SU-DHL-6 (cell line): ENCODE results near the gene NDUFS5.
"Not testable (repeated sequence)": the region's sequence is repeated elsewhere in the genome, so short reads cannot be mapped to it uniquely, and the experiment has no call there.

Experiments used
- H2AFZ ChIP-seq: fragments of 200-600 bp; sonication (generic); 2 replicates; pipeline ENCODE4 v1.6.1; 2014; ENCODE audit warnings: low read depth, mild to moderate bottlenecking, moderate library complexity, mixed read lengths, antibody characterized with exemption, low read length; ENCODE audit not compliant: severe bottlenecking
- H3F3A ChIP-seq: fragments of 200-600 bp; shearing (Covaris generic); 2 replicates; pipeline ENCODE4 v1.6.0; 2016; ENCODE audit warnings: antibody characterized with exemption, mild to moderate bottlenecking; ENCODE audit not compliant: insufficient read depth
- H3K27ac ChIP-seq: fragments of 200-600 bp; sonication (generic); 2 replicates; pipeline ENCODE4 v1.5.1; 2016; ENCODE audit warnings: low read depth, mild to moderate bottlenecking, low read length, moderate library complexity, mixed read lengths
- H3K27me3 ChIP-seq: fragments of 200-600 bp; sonication (generic), shearing (Covaris generic); 2 replicates; pipeline ENCODE4 v1.6.0; 2014; ENCODE audit warnings: mild to moderate bottlenecking, low read length
- H3K36me3 ChIP-seq: fragments of 200-600 bp; sonication (generic); 2 replicates; pipeline ENCODE4 v1.6.1; 2014; ENCODE audit warnings: mild to moderate bottlenecking, low read length, mixed read lengths
- H3K4me2 ChIP-seq: fragments of 300-600, 200-600 bp; shearing (Covaris generic), sonication (generic); 2 replicates; pipeline ENCODE4 v1.6.0; 2014; ENCODE audit warnings: low read length, low read depth, mild to moderate bottlenecking; ENCODE audit not compliant: poor library complexity, severe bottlenecking
- H3K4me3 ChIP-seq: fragments of 200-600 bp; sonication (generic); 2 replicates; pipeline ENCODE4 v1.5.1; 2014; ENCODE audit warnings: antibody characterized with exemption, low read length, mild to moderate bottlenecking, mixed read lengths; ENCODE audit not compliant: insufficient read depth, poor library complexity, severe bottlenecking
- H3K79me2 ChIP-seq: fragments of 200-600 bp; sonication (generic); 2 replicates; pipeline ENCODE4 v1.6.1; 2014; ENCODE audit warnings: mild to moderate bottlenecking, low read length, moderate library complexity; ENCODE audit not compliant: insufficient read depth
- H3K9ac ChIP-seq: fragments of 200-600 bp; sonication (generic); 2 replicates; pipeline ENCODE4 v1.7.0; 2014; ENCODE audit warnings: mild to moderate bottlenecking, low read length
- H3K9me2 ChIP-seq: fragments of 200-600 bp; sonication (generic); replicated peaks from 2 replicates; pipeline ENCODE4 v1.6.1; 2014; ENCODE audit warnings: low read length; ENCODE audit not compliant: insufficient read depth
- H3K9me3 ChIP-seq: fragments of 200-600 bp; sonication (generic); 2 replicates; pipeline ENCODE4 v1.6.1; 2014; ENCODE audit warnings: low read length, mixed read lengths; ENCODE audit not compliant: insufficient read depth
- H4K20me1 ChIP-seq: fragments of 200-600 bp; sonication (generic); 2 replicates; pipeline ENCODE4 v1.6.1; 2014; ENCODE audit warnings: low read depth, mild to moderate bottlenecking, antibody characterized with exemption, low read length, moderate library complexity, mixed read lengths
- CTCF ChIP-seq: fragments of 200-600 bp; sonication (generic); IDR thresholded peaks from one replicate; pipeline ENCODE4 v1.5.1; 2017; ENCODE audit warnings: antibody characterized with exemption, mild to moderate bottlenecking, low read length, moderate library complexity; ENCODE audit not compliant: insufficient read depth, poor library complexity, severe bottlenecking
- EZH2phosphoT487 ChIP-seq: fragments of 200-600 bp; sonication (generic), shearing (Covaris generic); conservative IDR thresholded peaks from 2 replicates; pipeline ENCODE4 v1.6.1; 2018; ENCODE audit warnings: mild to moderate bottlenecking, antibody characterized with exemption, low read length, moderate library complexity, mixed read lengths

NDUFS5 gene

GRCh38 chr1:39047374-39048229, 21.5 kb downstream of the NDUFS5 start:
- TF ChIP-seq EZH2phosphoT487 (no peak), CTCF (no peak)
- H3K9me2 ChIP-seq, result no peaks in the 10 kb centered on the region
- H3K4me2 ChIP-seq, result no peak overlapping the region
- H3K79me2 ChIP-seq, result no peaks in the 10 kb centered on the region
- no peaks in the 10 kb centered on the region for H3K27me3 ChIP-seq
- no peaks in the 10 kb centered on the region for H3K36me3 ChIP-seq
- no peaks in the 10 kb centered on the region for H4K20me1 ChIP-seq
- no peaks in the 10 kb centered on the region for H3K9me3 ChIP-seq
- H3K9ac ChIP-seq, result no peak overlapping the region
- no peak overlapping the region for H3K4me3 ChIP-seq
- H2AFZ ChIP-seq, result no peak overlapping the region
- no peaks in the 10 kb centered on the region; the same call in 1 of the 2 replicates for H3F3A ChIP-seq
- H3K27ac ChIP-seq, result no peak overlapping the region

- TF ChIP-seq CTCF, result no peak
- no peak for TF ChIP-seq EZH2phosphoT487
- H3K9me2 ChIP-seq, result no peaks in the 10 kb centered on the region
- no peak overlapping the region for H3K4me3 ChIP-seq
- H3K4me2 ChIP-seq, result no peak overlapping the region
- no peak overlapping the region for H3K9ac ChIP-seq
- no peaks in the 10 kb centered on the region for H3K27me3 ChIP-seq
- no peaks in the 10 kb centered on the region for H4K20me1 ChIP-seq
- no peaks in the 10 kb centered on the region for H3K9me3 ChIP-seq
- H3K27ac ChIP-seq, result no peak overlapping the region
- H3F3A ChIP-seq, result no peaks in the 10 kb centered on the region
- H3K36me3 ChIP-seq, result no peaks in the 10 kb centered on the region
- no peak overlapping the region for H2AFZ ChIP-seq
- H3K79me2 ChIP-seq, result no peaks in the 10 kb centered on the region
Observed at GRCh38 chr1:39048745-39049370, 22.7 kb downstream of the NDUFS5 start.

- H3K79me2 ChIP-seq, result no peaks in the 10 kb centered on the region
Observed at GRCh38 chr1:39050001-39050400, 23.9 kb downstream of the NDUFS5 start.

GRCh38 chr1:39051193-39051850, 25.2 kb downstream of the NDUFS5 start:
- not testable (repeated sequence) for H3K27ac ChIP-seq, H3K36me3 ChIP-seq, H4K20me1 ChIP-seq, H2AFZ ChIP-seq, H3K9ac ChIP-seq, H3K4me3 ChIP-seq, H3F3A ChIP-seq, H3K9me2 ChIP-seq, H3K4me2 ChIP-seq, H3K79me2 ChIP-seq, H3K27me3 ChIP-seq, H3K9me3 ChIP-seq

More at GRCh38 chr1:39050001-39050400, 23.9 kb downstream of the NDUFS5 start:
- TF ChIP-seq EZH2phosphoT487, result no peak
- no peak for TF ChIP-seq CTCF
- no peak overlapping the region for H3K4me2 ChIP-seq
- H3F3A ChIP-seq, result no peaks in the 10 kb centered on the region
- H3K9ac ChIP-seq, result no peak overlapping the region
- no peak overlapping the region for H3K4me3 ChIP-seq
- H3K36me3 ChIP-seq, result no peaks in the 10 kb centered on the region
- H4K20me1 ChIP-seq, result no peaks in the 10 kb centered on the region
- H3K27me3 ChIP-seq, result no peaks in the 10 kb centered on the region
- no peak overlapping the region for H3K27ac ChIP-seq
- no peaks in the 10 kb centered on the region for H3K9me3 ChIP-seq
- no peaks in the 10 kb centered on the region for H3K9me2 ChIP-seq
- H2AFZ ChIP-seq, result no peak overlapping the region
